HG03066 (cell line): ENCODE results near the gene RAB1A.
"Not testable (repeated sequence)": the region's sequence is repeated elsewhere in the genome, so short reads cannot be mapped to it uniquely, and the experiment has no call there.

Experiments used
- ATAC-seq: cut with Tn5 transposase; IDR thresholded peaks from one replicate; pipeline ENCODE4 v1.9.1; 2021; ENCODE audit warnings: low read depth; ENCODE audit not compliant: unreplicated experiment

Gene RAB1A

GRCh38 chr2:65137197-65137775 lies 7.4 kb upstream of the RAB1A start:
- no peak for ATAC-seq

- ATAC-seq = no peak
Observed at GRCh38 chr2:65136253-65136652, 6.3 kb upstream of the RAB1A start.

- ATAC-seq = no peak
Observed at GRCh38 chr2:65134158-65134557, 4.3 kb upstream of the RAB1A start.

GRCh38 chr2:65133626-65134025 lies 3.7 kb upstream of the RAB1A start:
- no peak for ATAC-seq

- ATAC-seq = not testable (repeated sequence)
Observed at GRCh38 chr2:65132930-65133329, 3.0 kb upstream of the RAB1A start.

GRCh38 chr2:65130664-65131175 lies 814 bp upstream of the RAB1A start:
- ATAC-seq = peak; percentile 36

- peak; percentile 0 for ATAC-seq
Observed at GRCh38 chr2:65129286-65129825, 550 bp downstream of the RAB1A start.

- ATAC-seq = no peak
Observed at GRCh38 chr2:65128297-65129190, 1.4 kb downstream of the RAB1A start.

- ATAC-seq = not testable (repeated sequence)
Observed at GRCh38 chr2:65125457-65125856, 4.4 kb downstream of the RAB1A start.

GRCh38 chr2:65122313-65122712 lies 7.6 kb downstream of the RAB1A start:
- ATAC-seq = no peak

GRCh38 chr2:65120990-65121693 lies 8.8 kb downstream of the RAB1A start:
- ATAC-seq = no peak

GRCh38 chr2:65116645-65117044 lies 13.3 kb downstream of the RAB1A start:
- no peak for ATAC-seq

GRCh38 chr2:65114921-65115320 lies 15.0 kb downstream of the RAB1A start:
- ATAC-seq = no peak

- ATAC-seq = no peak
Observed at GRCh38 chr2:65113816-65114215, 16.1 kb downstream of the RAB1A start.

- no peak for ATAC-seq
Observed at GRCh38 chr2:65113229-65113628, 16.7 kb downstream of the RAB1A start.

- no peak for ATAC-seq
Observed at GRCh38 chr2:65112633-65113032, 17.3 kb downstream of the RAB1A start.

GRCh38 chr2:65108780-65109179 lies 21.1 kb downstream of the RAB1A start:
- no peak for ATAC-seq

- no peak for ATAC-seq
Observed at GRCh38 chr2:65107530-65107929, 22.4 kb downstream of the RAB1A start.

GRCh38 chr2:65103013-65103715 lies 26.7 kb downstream of the RAB1A start:
- ATAC-seq = no peak

GRCh38 chr2:65101071-65101470 lies 28.8 kb downstream of the RAB1A start:
- ATAC-seq = no peak
